CD14-positive monocyte (primary cell): ENCODE measurements around the gene AQP12B. TPM values are rescaled to one million over a fixed set of nuclear protein-coding genes. Genes with fewer than 3 reads are reported as not detected.

ENCODE experiments used
- DNase-seq, 3 donors: peaks; one replicate each; pipeline ENCODE4 v3.0.0-alpha.2; 2011 to 2022
- H2AFZ ChIP-seq: 2 replicates; pipeline ENCODE4 v1.6.0; 2012; ENCODE audit warnings: mild to moderate bottlenecking, low read depth, low read length, inconsistent platforms; ENCODE audit not compliant: insufficient read depth, poor library complexity, severe bottlenecking
- H3K27ac ChIP-seq, 2 donors: 1 replicate in 1 of 2; 2 replicates in 1 of 2; pipeline ENCODE4 v1.5.1; 2012 to 2013; ENCODE audit warnings: low read length in 2 of 2, control low read depth in 1 of 2, inconsistent platforms in 1 of 2, low read depth in 1 of 2, mild to moderate bottlenecking in 1 of 2
- H3K27me3 ChIP-seq, 2 donors: one replicate each; pipeline versions ENCODE4 v1.6.0 to v1.6.1; 2011 to 2013; ENCODE audit warnings: low read length in 2 of 2; ENCODE audit not compliant: control insufficient read depth in 2 of 2, insufficient read depth in 2 of 2
- H3K36me3 ChIP-seq, 2 donors: replicated peaks in 1 of 2; 1 replicate in 1 of 2; 2 replicates in 1 of 2; pipeline versions ENCODE4 v1.5.1 to v1.6.1; 2012 to 2013; ENCODE audit warnings: low read length in 2 of 2, control low read depth in 1 of 2, inconsistent platforms in 1 of 2, mild to moderate bottlenecking in 1 of 2; ENCODE audit not compliant: insufficient read depth in 2 of 2, control insufficient read depth in 1 of 2
- H3K4me1 ChIP-seq, 2 donors: 1 replicate in 1 of 2; 2 replicates in 1 of 2; pipeline versions ENCODE4 v1.5.1 to v1.6.1; 2012 to 2013; ENCODE audit warnings: low read length in 2 of 2, control low read depth in 1 of 2, inconsistent platforms in 1 of 2, mild to moderate bottlenecking in 1 of 2, moderate library complexity in 1 of 2; ENCODE audit not compliant: insufficient read depth in 2 of 2, control insufficient read depth in 1 of 2
- H3K4me2 ChIP-seq: replicated peaks from 2 replicates; pipeline ENCODE3; 2012; ENCODE audit warnings: low read length, moderate library complexity, mild to moderate bottlenecking; ENCODE audit not compliant: poor library complexity, severe bottlenecking; ENCODE audit errors: extremely low read depth
- H3K4me3 ChIP-seq, 3 experiments: fragments of 200-600 bp in 1 of 3; sonication (generic) in 1 of 3; replicated peaks in 1 of 3; 1 replicate in 2 of 3; 2 replicates in 1 of 3; pipeline ENCODE4 v1.5.1; 2011 to 2013; ENCODE audit warnings: low read length in 3 of 3, mild to moderate bottlenecking in 3 of 3, control low read depth in 2 of 3, low read depth in 2 of 3, inconsistent platforms in 1 of 3, moderate library complexity in 1 of 3
- H3K79me2 ChIP-seq: 2 replicates; pipeline ENCODE4 v1.6.0; 2012; ENCODE audit warnings: mild to moderate bottlenecking, control low read depth, inconsistent platforms, low read length, moderate library complexity; ENCODE audit not compliant: insufficient read depth
- H3K9ac ChIP-seq: 2 replicates; pipeline ENCODE4 v1.6.0; 2017; ENCODE audit warnings: low read length, mild to moderate bottlenecking; ENCODE audit not compliant: insufficient read depth, poor library complexity, severe bottlenecking
- H3K9me3 ChIP-seq, 2 donors: replicated peaks in 1 of 2; 1 replicate in 1 of 2; 2 replicates in 1 of 2; pipeline versions ENCODE4 v1.5.1 to v1.6.1; 2012 to 2013; ENCODE audit warnings: low read length in 2 of 2, control low read depth in 1 of 2; ENCODE audit not compliant: control insufficient read depth in 1 of 2, insufficient read depth in 1 of 2
- H4K20me1 ChIP-seq: 2 replicates; pipeline ENCODE4 v1.6.0; 2012; ENCODE audit warnings: mild to moderate bottlenecking, low read length, control low read depth, moderate library complexity; ENCODE audit not compliant: insufficient read depth
- H3K27ac Mint-ChIP-seq, 7 donors: one replicate each; pipeline ENCODE4 v1.8.0; 2020; ENCODE audit warnings: mild to moderate bottlenecking in 7 of 7, mixed read lengths in 7 of 7, moderate library complexity in 6 of 7, inconsistent platforms in 2 of 7
- H3K27me3 Mint-ChIP-seq, 3 donors: one replicate each; pipeline ENCODE4 v1.8.0; 2021 to 2022; ENCODE audit warnings: low read depth in 3 of 3, mild to moderate bottlenecking in 3 of 3, mixed read lengths in 3 of 3, moderate library complexity in 3 of 3, inconsistent platforms in 1 of 3
- H3K36me3 Mint-ChIP-seq, 2 donors: one replicate each; pipeline ENCODE4 v1.8.0; 2020; ENCODE audit warnings: mixed read lengths in 2 of 2, inconsistent platforms in 1 of 2, mild to moderate bottlenecking in 1 of 2
- H3K4me1 Mint-ChIP-seq: one replicate; pipeline ENCODE4 v1.8.0; 2020; ENCODE audit warnings: mild to moderate bottlenecking, mixed read lengths
- H3K4me3 Mint-ChIP-seq, 2 donors: one replicate each; pipeline ENCODE4 v1.8.0; 2020; ENCODE audit warnings: mild to moderate bottlenecking in 2 of 2, mixed read lengths in 2 of 2, moderate library complexity in 1 of 2
- H3K9me3 Mint-ChIP-seq, 7 donors: one replicate each; pipeline ENCODE4 v1.8.0; 2020 to 2022; ENCODE audit warnings: mixed read lengths in 7 of 7, mild to moderate bottlenecking in 6 of 7, moderate library complexity in 6 of 7, inconsistent platforms in 2 of 7
- WGBS: methylation state at CpG from one replicate; pipeline ENCODE4 v1.1.5; 2013; ENCODE audit warnings: missing lambda C conversion rate; ENCODE audit not compliant: insufficient coverage; 5-methylcytosine and 5-hydroxymethylcytosine counted together
- intact Hi-C, 2 donors: fragments of 100-400 bp; cut with micrococcal nuclease; formaldehyde crosslinking; loops; one replicate each; pipeline versions ENCODE4 v1.15.0 to v1.15.1; 2023
- polyA plus RNA-seq, 3 donors: library from polyadenylated mRNA; depleted of rRNA in 1 of 3; unstranded in 2 of 3; stranded (reverse) in 1 of 3; fragments of 300-500 nt in 2 of 3; fragments of >200 nt in 1 of 3; fragmentation: Illumina TruSeq in 2 of 3; gene quantifications; 1 replicate in 2 of 3; 2 replicates in 1 of 3; pipeline ENCODE4 v1.2.3, GENCODE V29; 2012 to 2021
- TF ChIP-seq, protein P1 (sequence below): fragments of 200-600 bp; IDR thresholded peaks from one replicate; pipeline ENCODE4 v1.8.0; 2022; ENCODE audit warnings: antibody characterized with exemption, mild to moderate bottlenecking

Gene AQP12B
- polyA plus RNA-seq, 3 donors: not detected

DNA sequence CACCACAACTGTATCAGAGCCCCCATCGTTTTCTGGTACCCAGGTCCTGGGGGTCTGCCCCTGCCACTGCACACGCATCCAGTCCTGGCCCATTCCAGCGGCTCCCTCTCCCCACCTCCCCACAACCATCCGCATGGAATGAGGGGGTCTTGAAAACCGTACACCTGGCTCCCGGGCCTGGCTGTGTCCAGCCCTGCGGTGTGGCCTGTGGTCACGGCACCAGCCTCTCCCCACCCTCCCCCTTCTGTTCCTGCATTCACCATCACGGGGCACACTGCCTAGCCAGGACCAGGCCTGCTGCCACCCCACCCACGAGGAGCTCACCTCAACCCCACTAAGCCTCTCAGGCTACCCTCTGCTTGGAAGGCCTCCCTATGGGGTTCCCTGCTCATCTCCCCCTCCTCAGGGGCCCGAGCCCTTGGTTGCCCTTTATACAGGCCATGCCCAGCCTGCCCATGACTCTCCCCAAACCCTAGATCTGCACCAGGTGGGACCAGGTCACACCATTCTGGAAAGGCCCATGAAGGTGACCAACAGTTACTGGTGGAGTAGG is 46.0 kb downstream of the AQP12B start:
- no peak overlapping the region for H3K4me2 ChIP-seq
- H3K79me2 ChIP-seq: no peaks in the 10 kb centered on the region
- H3K4me3 ChIP-seq: no peak overlapping the region
- WGBS: 86% methylated on average over 5 of the region's 11 CpGs
- TF ChIP-seq, protein P1, sequence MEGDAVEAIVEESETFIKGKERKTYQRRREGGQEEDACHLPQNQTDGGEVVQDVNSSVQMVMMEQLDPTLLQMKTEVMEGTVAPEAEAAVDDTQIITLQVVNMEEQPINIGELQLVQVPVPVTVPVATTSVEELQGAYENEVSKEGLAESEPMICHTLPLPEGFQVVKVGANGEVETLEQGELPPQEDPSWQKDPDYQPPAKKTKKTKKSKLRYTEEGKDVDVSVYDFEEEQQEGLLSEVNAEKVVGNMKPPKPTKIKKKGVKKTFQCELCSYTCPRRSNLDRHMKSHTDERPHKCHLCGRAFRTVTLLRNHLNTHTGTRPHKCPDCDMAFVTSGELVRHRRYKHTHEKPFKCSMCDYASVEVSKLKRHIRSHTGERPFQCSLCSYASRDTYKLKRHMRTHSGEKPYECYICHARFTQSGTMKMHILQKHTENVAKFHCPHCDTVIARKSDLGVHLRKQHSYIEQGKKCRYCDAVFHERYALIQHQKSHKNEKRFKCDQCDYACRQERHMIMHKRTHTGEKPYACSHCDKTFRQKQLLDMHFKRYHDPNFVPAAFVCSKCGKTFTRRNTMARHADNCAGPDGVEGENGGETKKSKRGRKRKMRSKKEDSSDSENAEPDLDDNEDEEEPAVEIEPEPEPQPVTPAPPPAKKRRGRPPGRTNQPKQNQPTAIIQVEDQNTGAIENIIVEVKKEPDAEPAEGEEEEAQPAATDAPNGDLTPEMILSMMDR: no peak
- no peaks in the 10 kb centered on the region for H3K27me3 ChIP-seq
- H3K4me3 Mint-ChIP-seq: no peak overlapping the region
- DNase-seq: no peak
- H3K9ac ChIP-seq: no peak overlapping the region
- peaks cover 3 to 10% (median 7%) of the 10 kb centered on the region in 3 donors for H3K27me3 Mint-ChIP-seq
- peaks cover 20 to 40% (median 33%) of the 10 kb centered on the region in 7 donors for H3K9me3 Mint-ChIP-seq
- intact Hi-C loops: no loop called here
- peaks cover 2 to 5% of the 10 kb centered on the region in 2 donors for H3K36me3 ChIP-seq
- H3K4me1 Mint-ChIP-seq: peaks cover 12% of the 10 kb centered on the region
- H3K27ac Mint-ChIP-seq: no peak overlapping the region
- no peak overlapping the region for H3K27ac ChIP-seq
- H4K20me1 ChIP-seq: no peaks in the 10 kb centered on the region
- H3K4me1 ChIP-seq: peaks cover 8 to 20% of the 10 kb centered on the region in 2 donors
- H2AFZ ChIP-seq: no peak overlapping the region
- H3K9me3 ChIP-seq: peaks cover 12 to 28% of the 10 kb centered on the region in 2 donors
- H3K36me3 Mint-ChIP-seq: peaks cover 4 to 15% of the 10 kb centered on the region in 2 donors

DNA sequence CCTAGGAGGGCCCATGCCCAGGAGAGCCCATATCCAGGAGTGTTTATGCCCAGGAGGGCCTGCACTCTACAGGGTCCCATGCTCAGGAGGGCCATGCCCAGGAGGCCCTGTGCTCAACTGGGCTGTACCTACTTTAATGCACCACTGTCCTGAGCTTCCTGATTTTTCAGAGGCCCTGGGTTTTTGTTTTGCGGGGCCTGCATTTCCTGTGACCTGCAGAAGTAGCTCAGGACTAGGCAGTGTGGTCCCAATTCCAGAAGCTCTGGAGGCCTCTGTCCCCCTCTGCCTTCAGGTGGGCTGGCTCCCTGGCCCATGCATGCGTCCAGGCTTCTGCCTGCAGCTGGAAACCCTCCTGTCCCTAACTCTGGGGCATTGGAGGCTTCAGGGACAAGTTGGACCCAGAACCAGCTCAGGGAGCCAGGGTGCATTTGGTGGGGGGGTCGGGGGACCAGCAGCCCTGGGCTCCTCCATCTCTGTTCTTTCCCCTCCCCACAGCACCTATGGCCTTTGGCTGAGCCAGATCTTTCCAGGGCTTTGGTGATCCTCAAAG is 46.6 kb downstream of the AQP12B start:
- intact Hi-C loops: no loop called here
- peaks cover 8 to 20% of the 10 kb centered on the region in 2 donors for H3K4me1 ChIP-seq
- H3K36me3 Mint-ChIP-seq: peaks cover 6 to 18% of the 10 kb centered on the region in 2 donors
- H3K4me1 Mint-ChIP-seq: peaks cover 12% of the 10 kb centered on the region
- no peak overlapping the region for H3K4me2 ChIP-seq
- H3K9ac ChIP-seq: peak overlapping the region; percentile 4
- no peak overlapping the region for H3K4me3 Mint-ChIP-seq
- H3K27me3 ChIP-seq: no peaks in the 10 kb centered on the region
- WGBS: 16% methylated on average over 1 of the region's 3 CpGs
- no peak overlapping the region for H3K4me3 ChIP-seq
- H3K27ac Mint-ChIP-seq: no peak overlapping the region
- peak in 1 of 3 donors; percentile 15 for DNase-seq
- H2AFZ ChIP-seq: no peak overlapping the region
- no peaks in the 10 kb centered on the region for H3K79me2 ChIP-seq
- H3K36me3 ChIP-seq: peaks cover 6 to 11% of the 10 kb centered on the region in 2 donors
- H3K27me3 Mint-ChIP-seq: peaks cover 3 to 10% (median 7%) of the 10 kb centered on the region in 3 donors
- peaks cover 12 to 27% of the 10 kb centered on the region in 2 donors for H3K9me3 ChIP-seq
- H3K9me3 Mint-ChIP-seq: peaks cover 20 to 40% (median 33%) of the 10 kb centered on the region in 7 donors
- H4K20me1 ChIP-seq: no peaks in the 10 kb centered on the region
- TF ChIP-seq, protein P1: no peak
- no peak overlapping the region for H3K27ac ChIP-seq
